Gastrocnemius medialis (tissue), 4 donors: ENCODE measurements around the gene MTREX.

Experiments used
- CTCF ChIP-seq, 5 experiments: fragments of 450-650 bp in 3 of 5; fragments of 200-600 bp in 2 of 5; sonication (generic) in 2 of 5; IDR thresholded peaks in 4 of 5; conservative IDR thresholded peaks in 1 of 5; 1 replicate in 4 of 5; 2 replicates in 1 of 5; pipeline ENCODE4 v1.5.1; 2016 to 2019; ENCODE audit warnings: antibody characterized with exemption in 5 of 5, mild to moderate bottlenecking in 3 of 5, moderate library complexity in 3 of 5
- POLR2A ChIP-seq, 2 donors: fragments of 450-650 bp; IDR thresholded peaks; one replicate each; pipeline ENCODE4 v1.6.1; 2017; ENCODE audit warnings: antibody characterized with exemption in 2 of 2, mild to moderate bottlenecking in 2 of 2, moderate library complexity in 2 of 2

GRCh38 chr5:55350754-55351153 lies 43.0 kb downstream of the MTREX start:
- TF ChIP-seq CTCF (IDR thresholded peaks at IDR 0.05 in 4 of 5, conservative IDR thresholded peaks at IDR 0.05 in 1 of 5) (no peak), POLR2A (IDR thresholded peaks at IDR 0.05) (no peak)
